PC-9 (cell line): ENCODE data around the gene PLA2G2A. TPM values are rescaled to one million over a fixed set of nuclear protein-coding genes. Genes with fewer than 3 reads are reported as not detected.

Experiments used
- BruUV-seq: library from RNA; stranded (reverse); fragments of 400-500 nt; replicated peaks from 2 replicates; lab custom pipeline; 2021; lab: Mats Ljungman, UMichigan
- CTCF ChIA-PET: fragments of 300-600 bp; sonication (Branson Sonifier 250); formaldehyde crosslinking; loops from one replicate; lab custom pipeline; 2022; ENCODE audit warnings: antibody characterized with exemption; lab: Charles Lee
- POLR2A ChIA-PET: fragments of 300-600 bp; sonication (Branson Sonifier 250); formaldehyde crosslinking; loops from one replicate; lab custom pipeline; 2022; ENCODE audit warnings: antibody characterized with exemption; ENCODE audit not compliant: unreplicated experiment; lab: Charles Lee
- DNase-seq, 2 experiments: peaks; one replicate each; pipeline versions ENCODE4 v3.0.0 to v3.0.0-alpha.2; 2015 to 2022; ENCODE audit warnings: mixed read lengths in 1 of 2
- H2AFZ ChIP-seq: fragments of 200-600 bp; sonication (generic); 2 replicates; pipeline ENCODE4 v1.8.1; 2017; ENCODE audit warnings: antibody characterized with exemption
- H3F3A ChIP-seq: fragments of 200-600 bp; sonication (generic); 2 replicates; pipeline ENCODE4 v1.8.1; 2017; ENCODE audit warnings: antibody characterized with exemption, mild to moderate bottlenecking, low read depth; ENCODE audit not compliant: insufficient read depth
- H3K27ac ChIP-seq: fragments of 200-600 bp; sonication (generic); 2 replicates; pipeline ENCODE4 v1.6.1; 2016; ENCODE audit warnings: mixed run types
- H3K27me3 ChIP-seq: fragments of 200-600 bp; sonication (generic); 2 replicates; pipeline ENCODE4 v1.6.1; 2016; ENCODE audit warnings: low read depth, mixed run types; ENCODE audit not compliant: insufficient read depth
- H3K36me3 ChIP-seq: fragments of 200-600 bp; sonication (generic); 2 replicates; pipeline ENCODE4 v1.6.1; 2016; ENCODE audit warnings: low read depth, mixed run types
- H3K4me1 ChIP-seq: fragments of 200-600 bp; sonication (generic); replicated peaks from 2 replicates; pipeline ENCODE4 v1.6.1; 2016; ENCODE audit warnings: mixed run types; ENCODE audit not compliant: insufficient read depth
- H3K4me2 ChIP-seq: fragments of 200-600 bp; sonication (generic); 2 replicates; pipeline ENCODE4 v1.6.1; 2017; ENCODE audit warnings: mixed run types
- H3K4me3 ChIP-seq: fragments of 200-600 bp; sonication (generic); 2 replicates; pipeline ENCODE4 v1.6.1; 2016; ENCODE audit warnings: mixed run types
- H3K79me2 ChIP-seq: fragments of 200-600 bp; sonication (generic); 2 replicates; pipeline ENCODE4 v1.6.1; 2017; ENCODE audit warnings: low read depth, mixed run types
- H3K9me2 ChIP-seq: fragments of 200-600 bp; sonication (generic); 2 replicates; pipeline ENCODE4 v1.8.1; 2017; ENCODE audit warnings: mild to moderate bottlenecking; ENCODE audit not compliant: insufficient read depth
- H3K9me3 ChIP-seq: fragments of 200-600 bp; sonication (generic); 2 replicates; pipeline ENCODE4 v1.8.1; 2016; ENCODE audit warnings: low read depth; ENCODE audit not compliant: insufficient read depth
- H4K20me1 ChIP-seq: fragments of 200-600 bp; sonication (generic); 2 replicates; pipeline ENCODE4 v1.8.1; 2017; ENCODE audit not compliant: insufficient read depth
- CTCF ChIP-seq: fragments of 200-600 bp; sonication (generic); conservative IDR thresholded peaks from 2 replicates; pipeline ENCODE4 v1.6.1; 2017; ENCODE audit warnings: mixed run types, antibody characterized with exemption, mild to moderate bottlenecking, moderate library complexity
- EZH2 ChIP-seq: fragments of 200-600 bp; sonication (generic); IDR thresholded peaks from 2 replicates; pipeline ENCODE4 v1.8.0; 2017; ENCODE audit warnings: antibody characterized with exemption, low read depth
- intact Hi-C: fragments of 100-400 bp; cut with micrococcal nuclease; formaldehyde crosslinking; loops from one replicate; pipeline ENCODE4 v1.10.0; 2022; ENCODE audit not compliant: unreplicated experiment
- total RNA-seq: library from RNA; stranded (reverse); gene quantifications from 2 replicates; pipeline ENCODE4 v1.2.3, GENCODE V29; 2021

PLA2G2A gene
- total RNA-seq, 1 experiment from 2014 or later, result not detected

DNA sequence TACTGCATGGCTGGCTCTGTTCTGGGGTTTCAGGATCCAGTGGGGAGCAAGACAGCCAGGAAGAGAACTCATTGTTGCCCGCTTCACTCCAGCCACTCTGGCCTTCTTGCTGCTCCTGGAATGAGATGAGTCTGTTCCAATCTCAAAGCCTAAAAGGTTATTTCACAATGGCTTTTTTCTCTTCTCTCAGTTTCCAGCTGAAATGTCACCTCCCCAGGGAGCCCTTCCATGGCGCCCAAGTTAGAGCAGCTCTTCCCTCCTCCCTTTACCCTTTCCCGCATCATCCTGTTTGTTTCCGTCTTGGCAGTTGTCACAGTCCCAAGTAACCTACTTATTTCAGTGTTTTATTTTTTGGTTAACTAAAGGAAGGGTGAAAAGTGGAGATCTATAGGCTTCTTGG is 15.8 kb downstream of the PLA2G2A start:
- Histone ChIP-seq H3K4me2 (no peak overlapping the region), H3K4me1 (no peaks in the 10 kb centered on the region), H2AFZ (no peak overlapping the region), H3K9me2 (no peaks in the 10 kb centered on the region), H3F3A (no peaks in the 10 kb centered on the region), H3K36me3 (no peaks in the 10 kb centered on the region), H3K79me2 (no peaks in the 10 kb centered on the region), H3K4me3 (no peak overlapping the region), H3K9me3 (no peaks in the 10 kb centered on the region), H3K27me3 (no peaks in the 10 kb centered on the region), H3K27ac (no peak overlapping the region), H4K20me1 (no peaks in the 10 kb centered on the region)
- POLR2A ChIA-PET, result interaction anchor here (0.5 kb wide), 1 partner anchor 454 kb away, joined by 3 read pairs; no protein-coding TSS in a partner anchor
- TF ChIP-seq CTCF, result no peak
- DNase-seq, result no peak
- intact Hi-C loops, result no loop called here
- no TSS peak for BruUV-seq
- CTCF ChIA-PET, result no interaction called here

GRCh38 chr1:19960591-19960990 is 18.8 kb downstream of the PLA2G2A start:
- no peak overlapping the region for H2AFZ ChIP-seq
- ChIA-PET POLR2A (no interaction called here), CTCF (no interaction called here)
- no peaks in the 10 kb centered on the region for H3K9me3 ChIP-seq
- H3F3A ChIP-seq, result no peaks in the 10 kb centered on the region
- no peaks in the 10 kb centered on the region for H3K4me1 ChIP-seq
- BruUV-seq, result no TSS peak
- no peaks in the 10 kb centered on the region for H3K9me2 ChIP-seq
- intact Hi-C loops, result no loop called here
- H3K79me2 ChIP-seq, result no peaks in the 10 kb centered on the region
- no peaks in the 10 kb centered on the region for H3K27me3 ChIP-seq
- no peak overlapping the region for H3K27ac ChIP-seq
- H3K36me3 ChIP-seq, result no peaks in the 10 kb centered on the region
- no peak overlapping the region for H3K4me2 ChIP-seq
- no peaks in the 10 kb centered on the region for H4K20me1 ChIP-seq
- TF ChIP-seq EZH2 (no peak), CTCF (no peak)
- DNase-seq, result no peak
- no peak overlapping the region for H3K4me3 ChIP-seq

DNA sequence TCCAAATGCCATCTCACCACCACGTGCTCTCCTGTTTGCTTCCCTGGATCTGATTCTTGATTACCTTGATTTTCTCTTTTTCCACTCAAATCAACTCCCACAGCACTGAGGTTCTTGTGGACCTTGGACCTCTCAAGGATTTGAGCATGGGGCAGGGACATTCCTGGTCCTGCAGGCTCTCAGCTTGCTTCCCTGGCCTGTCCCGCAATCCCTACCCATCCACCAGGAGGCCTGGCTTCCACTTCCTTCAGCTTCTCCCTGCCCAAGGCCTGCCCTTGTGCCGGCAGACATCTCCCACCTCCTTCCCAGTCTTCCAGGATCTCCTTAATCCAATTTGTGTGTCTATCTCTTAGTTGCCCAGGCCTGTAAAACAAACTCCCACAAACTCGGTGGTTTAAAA is 21.6 kb downstream of the PLA2G2A start:
- no peak overlapping the region for H3K4me2 ChIP-seq
- no TSS peak for BruUV-seq
- no peak overlapping the region for H3K27ac ChIP-seq
- H3K4me3 ChIP-seq, result no peak overlapping the region
- ChIA-PET CTCF (no interaction called here), POLR2A (no interaction called here)
- no peaks in the 10 kb centered on the region for H3K79me2 ChIP-seq
- H2AFZ ChIP-seq, result no peak overlapping the region
- H3K9me2 ChIP-seq, result no peaks in the 10 kb centered on the region
- DNase-seq, result no peak
- no peaks in the 10 kb centered on the region for H4K20me1 ChIP-seq
- TF ChIP-seq CTCF (0 out of 2 replicates have a peak, but pooled peaks have one; percentile 16), EZH2 (no peak)
- H3K4me1 ChIP-seq, result no peaks in the 10 kb centered on the region
- no peaks in the 10 kb centered on the region for H3K36me3 ChIP-seq
- no peaks in the 10 kb centered on the region for H3F3A ChIP-seq
- no peaks in the 10 kb centered on the region for H3K9me3 ChIP-seq
- H3K27me3 ChIP-seq, result no peaks in the 10 kb centered on the region
- intact Hi-C loops, result no loop called here
